Upper lobe of left lung (tissue), 6 donors: Measurements from ENCODE around the gene COG7. TPM values are rescaled to one million over a fixed set of nuclear protein-coding genes. Genes with fewer than 3 reads are reported as not detected.
"Not testable (repeated sequence)": the region's sequence is repeated elsewhere in the genome, so short reads cannot be mapped to it uniquely, and the experiment has no call there.

Experiments
- ATAC-seq, 2 donors: fragments of 200-7000 bp; cut with Tn5 transposase; one replicate each; pipeline ENCODE4 v1.9.1; 2022; ENCODE audit warnings: mild to moderate bottlenecking in 2 of 2, moderate library complexity in 2 of 2; ENCODE audit not compliant: low FRiP score in 2 of 2
- DNase-seq, 2 donors: peaks; one replicate each; pipeline ENCODE4 v3.0.0-alpha.2; 2019 to 2020
- H3K27ac ChIP-seq, 4 donors: fragments of 200-600 bp; sonication (generic); one replicate each; pipeline ENCODE4 v1.5.1; 2016 to 2019
- H3K27me3 ChIP-seq, 4 donors: fragments of 200-600 bp; sonication (generic); one replicate each; pipeline ENCODE4 v1.5.1; 2017 to 2019
- H3K36me3 ChIP-seq, 4 donors: fragments of 200-600 bp; sonication (generic); one replicate each; pipeline ENCODE4 v1.5.1; 2016 to 2019
- H3K4me1 ChIP-seq, 4 donors: fragments of 200-600 bp; sonication (generic); one replicate each; pipeline ENCODE4 v1.5.1; 2018 to 2019
- H3K4me3 ChIP-seq, 4 donors: fragments of 200-600 bp; sonication (generic); one replicate each; pipeline ENCODE4 v1.5.1; 2017 to 2019; ENCODE audit warnings: mild to moderate bottlenecking in 2 of 4, moderate library complexity in 1 of 4
- H3K9me3 ChIP-seq, 4 donors: fragments of 200-600 bp; sonication (generic); one replicate each; pipeline ENCODE4 v1.5.1; 2018 to 2019
- EP300 ChIP-seq, 4 donors: sonication (generic); formaldehyde crosslinking; IDR thresholded peaks; one replicate each; pipeline ENCODE4 v1.5.1; 2017; ENCODE audit warnings: antibody characterized with exemption in 4 of 4, control low read depth in 2 of 4
- POLR2A ChIP-seq, 4 donors: fragments of 450-650 bp; IDR thresholded peaks; one replicate each; pipeline ENCODE4 v1.5.1; 2016 to 2017; ENCODE audit warnings: antibody characterized with exemption in 4 of 4, mild to moderate bottlenecking in 2 of 4
- POLR2AphosphoS5 ChIP-seq, 2 donors: sonication (generic); formaldehyde crosslinking; IDR thresholded peaks; one replicate each; pipeline ENCODE4 v1.5.1; 2017; ENCODE audit warnings: antibody characterized with exemption in 2 of 2
- WGBS, 2 donors: methylation state at CpG; one replicate each; pipeline ENCODE4 v1.1.5; 2017 to 2018; 5-methylcytosine and 5-hydroxymethylcytosine counted together
- total RNA-seq, 6 donors: library from RNA; depleted of rRNA in 4 of 6; stranded (reverse); fragments of >200 nt in 4 of 6; gene quantifications; one replicate each; pipeline versions ENCODE4 v1.1.0 to v1.2.1, GENCODE V29; 2016 to 2021
- TF ChIP-seq, protein P1 (sequence below), 6 experiments: fragments of 450-650 bp in 4 of 6; fragments of 200-600 bp in 2 of 6; sonication (generic) in 2 of 6; IDR thresholded peaks; one replicate each; pipeline ENCODE4 v1.5.1; 2016 to 2019; ENCODE audit warnings: antibody characterized with exemption in 6 of 6
- donor health status: DM: no; HTN: no; CAD: no; lungs with moderate emphysema.
- donor health status: DM: no; HTN: yes; CAD: no; lungs with severe emphysema.

Gene COG7
- total RNA-seq, 6 donors from 2014 or later: 16.9 to 61.8 (median 24.8) TPM

- DNase-seq (peak in 1 of 2 donors; percentile 63), ATAC-seq (peak; percentile 31 to 35)
- TF ChIP-seq POLR2A (IDR thresholded peaks at IDR 0.05) (no peak), EP300 (IDR thresholded peaks at IDR 0.05) (no peak), POLR2AphosphoS5 (IDR thresholded peaks at IDR 0.05) (no peak)
- TF ChIP-seq, protein P1, sequence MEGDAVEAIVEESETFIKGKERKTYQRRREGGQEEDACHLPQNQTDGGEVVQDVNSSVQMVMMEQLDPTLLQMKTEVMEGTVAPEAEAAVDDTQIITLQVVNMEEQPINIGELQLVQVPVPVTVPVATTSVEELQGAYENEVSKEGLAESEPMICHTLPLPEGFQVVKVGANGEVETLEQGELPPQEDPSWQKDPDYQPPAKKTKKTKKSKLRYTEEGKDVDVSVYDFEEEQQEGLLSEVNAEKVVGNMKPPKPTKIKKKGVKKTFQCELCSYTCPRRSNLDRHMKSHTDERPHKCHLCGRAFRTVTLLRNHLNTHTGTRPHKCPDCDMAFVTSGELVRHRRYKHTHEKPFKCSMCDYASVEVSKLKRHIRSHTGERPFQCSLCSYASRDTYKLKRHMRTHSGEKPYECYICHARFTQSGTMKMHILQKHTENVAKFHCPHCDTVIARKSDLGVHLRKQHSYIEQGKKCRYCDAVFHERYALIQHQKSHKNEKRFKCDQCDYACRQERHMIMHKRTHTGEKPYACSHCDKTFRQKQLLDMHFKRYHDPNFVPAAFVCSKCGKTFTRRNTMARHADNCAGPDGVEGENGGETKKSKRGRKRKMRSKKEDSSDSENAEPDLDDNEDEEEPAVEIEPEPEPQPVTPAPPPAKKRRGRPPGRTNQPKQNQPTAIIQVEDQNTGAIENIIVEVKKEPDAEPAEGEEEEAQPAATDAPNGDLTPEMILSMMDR (IDR thresholded peaks at IDR 0.05): no peak
- no peaks in the 10 kb centered on the region for H3K27me3 ChIP-seq
- H3K36me3 ChIP-seq: peaks cover 30 to 98% (median 73%) of the 10 kb centered on the region in 4 donors
- peaks cover 0 to 3% (median 0%) of the 10 kb centered on the region in 4 donors for H3K4me1 ChIP-seq
- no peaks in the 10 kb centered on the region for H3K9me3 ChIP-seq
- no peak overlapping the region for H3K4me3 ChIP-seq
- peak overlapping the region in 1 of 4 donors; percentile 7 for H3K27ac ChIP-seq
- 67 to 80% methylated on average over 6 of the region's 6 CpGs for WGBS, 2 donors
Observed at GRCh38 chr16:23469814-23470213, 16.8 kb upstream of the COG7 start.

- Histone ChIP-seq H3K4me1 (peaks cover 0 to 18% (median 10%) of the 10 kb centered on the region in 4 donors), H3K27ac (no peak overlapping the region), H3K27me3 (no peaks in the 10 kb centered on the region), H3K4me3 (no peak overlapping the region), H3K36me3 (peaks cover 10 to 66% (median 49%) of the 10 kb centered on the region in 4 donors), H3K9me3 (no peaks in the 10 kb centered on the region)
- ATAC-seq (no peak), DNase-seq (no peak)
- WGBS, 2 donors: 91 to 94% methylated on average over 4 of the region's 4 CpGs
- TF ChIP-seq POLR2AphosphoS5 (IDR thresholded peaks at IDR 0.05) (no peak), POLR2A (IDR thresholded peaks at IDR 0.05) (no peak), EP300 (IDR thresholded peaks at IDR 0.05) (no peak)
- TF ChIP-seq, protein P1 (IDR thresholded peaks at IDR 0.05): no peak
Observed at GRCh38 chr16:23466162-23466885, 13.3 kb upstream of the COG7 start.

GRCh38 chr16:23465179-23465578 lies 12.2 kb upstream of the COG7 start:
- H3K9me3 ChIP-seq: no peaks in the 10 kb centered on the region
- H3K27me3 ChIP-seq: no peaks in the 10 kb centered on the region
- H3K4me3 ChIP-seq: no peak overlapping the region
- 100% methylated on average over 1 to 2 of the region's 2 CpGs for WGBS, 2 donors
- no peak for TF ChIP-seq EP300 (IDR thresholded peaks at IDR 0.05)
- TF ChIP-seq, protein P1 (IDR thresholded peaks at IDR 0.05): no peak
- no peak for TF ChIP-seq POLR2AphosphoS5 (IDR thresholded peaks at IDR 0.05)
- TF ChIP-seq POLR2A (IDR thresholded peaks at IDR 0.05): no peak
- ATAC-seq: no peak
- no peak overlapping the region for H3K27ac ChIP-seq
- H3K36me3 ChIP-seq: peaks cover 10 to 55% (median 44%) of the 10 kb centered on the region in 4 donors
- no peak for DNase-seq
- peaks cover 0 to 18% (median 10%) of the 10 kb centered on the region in 4 donors for H3K4me1 ChIP-seq

DNA sequence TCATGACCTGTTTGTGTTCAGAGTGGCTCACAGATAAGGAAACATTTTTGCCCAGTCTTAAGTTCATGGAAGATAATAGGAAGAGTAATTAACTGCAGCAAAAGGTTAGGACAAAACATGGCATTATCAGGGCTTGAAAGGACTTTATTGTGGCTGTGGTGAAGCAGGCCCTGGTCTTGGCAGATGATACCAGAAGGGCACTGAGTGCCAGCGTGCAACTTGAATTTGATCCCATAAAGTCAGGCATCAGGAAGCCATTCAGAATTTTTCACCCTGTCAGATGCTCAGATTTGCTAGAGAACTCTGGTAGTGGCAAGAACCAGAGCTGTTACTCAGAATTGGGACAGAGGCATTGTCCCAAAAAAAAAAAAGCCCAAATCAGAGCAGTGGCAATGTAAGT lies 11.2 kb upstream of the COG7 start:
- no peaks in the 10 kb centered on the region for H3K27me3 ChIP-seq
- peaks cover 0 to 15% (median 10%) of the 10 kb centered on the region in 4 donors for H3K4me1 ChIP-seq
- no peaks in the 10 kb centered on the region for H3K9me3 ChIP-seq
- TF ChIP-seq EP300 (IDR thresholded peaks at IDR 0.05) (no peak), POLR2AphosphoS5 (IDR thresholded peaks at IDR 0.05) (no peak)
- TF ChIP-seq, protein P1 (IDR thresholded peaks at IDR 0.05): no peak
- DNase-seq (no peak), ATAC-seq (no peak)
- H3K27ac ChIP-seq: no peak overlapping the region
- H3K36me3 ChIP-seq: peaks cover 10 to 45% (median 36%) of the 10 kb centered on the region in 4 donors
- WGBS, 2 donors: 67 to 92% methylated on average over 1 of the region's 1 CpG
- no peak overlapping the region for H3K4me3 ChIP-seq

DNA sequence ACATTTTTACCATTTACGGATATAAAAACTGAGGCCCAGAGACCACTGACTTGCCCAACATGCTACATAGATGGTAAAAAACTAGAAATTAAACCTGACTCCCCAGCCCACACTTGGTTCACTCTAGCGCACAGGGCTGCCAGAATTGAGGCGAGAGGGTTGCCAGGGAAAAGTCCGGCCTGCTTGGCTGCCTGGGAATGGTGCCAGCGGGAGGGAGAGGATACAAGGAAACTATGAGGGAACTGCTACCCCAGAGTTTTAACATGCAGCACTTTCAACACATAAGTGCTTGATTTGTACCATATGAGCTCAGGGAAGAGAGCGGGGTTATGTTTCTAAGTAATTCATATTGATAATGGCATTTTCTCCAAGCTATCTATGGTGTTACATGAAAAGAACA lies 10.0 kb upstream of the COG7 start:
- not testable (repeated sequence) for H3K9me3 ChIP-seq, H3K27ac ChIP-seq, H3K27me3 ChIP-seq, H3K4me3 ChIP-seq
- Histone ChIP-seq H3K4me1 (peaks cover 0 to 15% (median 10%) of the 10 kb centered on the region in 4 donors), H3K36me3 (peaks cover 4 to 33% (median 24%) of the 10 kb centered on the region in 4 donors)
- WGBS, 2 donors: 37 to 50% methylated on average over 6 of the region's 6 CpGs
- ATAC-seq (peak in 1 of 2 donors; percentile 71), DNase-seq (peak in 1 of 2 donors; percentile 84)
